Measurements from ENCODE around the gene MPZL2.

GRCh38 chr11:118239509-118240205 lies 24.4 kb downstream of the MPZL2 start:
- TF ChIP-seq CTCF (IDR thresholded peaks at IDR 0.05; ENCODE audit: low read depth, low read length) (no peak), MAX (IDR thresholded peaks at IDR 0.05; ENCODE audit: low read depth, low read length) (no peak), POLR2A (IDR thresholded peaks at IDR 0.05; ENCODE audit: extremely low read depth, insufficient read length) (no peak)
